Uterus (tissue), 2 donors: ENCODE results near the gene RBX1.

Source experiments
- CTCF ChIP-seq, 4 experiments: fragments of 200-600 bp in 2 of 4; fragments of 450-650 bp in 2 of 4; sonication (generic) in 2 of 4; IDR thresholded peaks; one replicate each; pipeline ENCODE4 v1.5.1; 2016 to 2019; ENCODE audit warnings: antibody characterized with exemption in 4 of 4, mild to moderate bottlenecking in 2 of 4, moderate library complexity in 1 of 4
- POLR2A ChIP-seq, 2 donors: fragments of 450-650 bp; IDR thresholded peaks; one replicate each; pipeline ENCODE4 v1.6.1; 2016; ENCODE audit warnings: antibody characterized with exemption in 2 of 2, mild to moderate bottlenecking in 1 of 2, moderate library complexity in 1 of 2

GRCh38 chr22:40972587-40972986 is 21.4 kb downstream of the RBX1 start:
- TF ChIP-seq CTCF (IDR thresholded peaks at IDR 0.05) = no peak
- no peak for TF ChIP-seq POLR2A (IDR thresholded peaks at IDR 0.05)
